NT2/D1 (cell line): ENCODE measurements around the gene ZNF12.

Experiments used
- SUZ12 ChIP-seq: IDR thresholded peaks from 2 replicates; pipeline ENCODE4 v1.6.1; 2011; ENCODE audit not compliant: insufficient read length, insufficient read depth; ENCODE audit errors: extremely low read depth
- YY1 ChIP-seq: IDR thresholded peaks from 2 replicates; pipeline ENCODE4 v1.6.1; 2011; ENCODE audit not compliant: insufficient read length, insufficient read depth
- ZNF274 ChIP-seq: IDR thresholded peaks from 2 replicates; pipeline ENCODE4 v1.6.1; 2011; ENCODE audit warnings: mild to moderate bottlenecking, low read depth, low read length

GRCh38 chr7:6648815-6649104 is 58.0 kb downstream of the ZNF12 start:
- TF ChIP-seq ZNF274 = no peak
- no peak for TF ChIP-seq YY1
- no peak for TF ChIP-seq SUZ12
